Tibial nerve (tissue), 3 donors: ENCODE measurements around the gene SLC38A3.

Source experiments
- POLR2A ChIP-seq, 2 donors: fragments of 450-650 bp; IDR thresholded peaks; one replicate each; pipeline ENCODE4 v1.6.1; 2017; ENCODE audit warnings: antibody characterized with exemption in 2 of 2, mild to moderate bottlenecking in 2 of 2, moderate library complexity in 2 of 2
- TF ChIP-seq, protein P1 (sequence below), 5 experiments: fragments of 200-600 bp in 3 of 5; fragments of 450-650 bp in 2 of 5; sonication (generic) in 3 of 5; IDR thresholded peaks; one replicate each; pipeline ENCODE4 v1.5.1; 2016 to 2019; ENCODE audit warnings: antibody characterized with exemption in 5 of 5, mild to moderate bottlenecking in 3 of 5, moderate library complexity in 2 of 5

DNA sequence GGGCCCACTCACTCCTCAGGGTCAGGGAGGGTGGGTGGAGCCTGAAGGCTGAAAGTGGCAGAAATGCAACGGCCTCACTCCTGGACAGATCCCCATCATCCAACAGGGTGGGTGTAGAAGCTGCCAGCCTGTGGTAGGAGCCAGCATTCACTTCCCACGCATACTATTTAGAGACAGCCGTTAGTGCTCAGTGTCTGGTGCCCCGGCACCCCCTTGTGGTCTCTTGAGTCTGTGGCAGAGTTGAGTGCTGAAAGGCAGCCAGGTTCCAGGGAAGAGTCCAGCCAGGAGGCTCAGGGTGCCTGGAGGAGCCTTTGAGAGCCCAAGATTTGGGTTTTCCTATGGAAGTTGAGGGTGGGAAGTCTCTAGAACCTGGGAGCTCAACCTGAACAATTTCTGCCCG lies 15.8 kb upstream of the SLC38A3 start:
- TF ChIP-seq, protein P1, sequence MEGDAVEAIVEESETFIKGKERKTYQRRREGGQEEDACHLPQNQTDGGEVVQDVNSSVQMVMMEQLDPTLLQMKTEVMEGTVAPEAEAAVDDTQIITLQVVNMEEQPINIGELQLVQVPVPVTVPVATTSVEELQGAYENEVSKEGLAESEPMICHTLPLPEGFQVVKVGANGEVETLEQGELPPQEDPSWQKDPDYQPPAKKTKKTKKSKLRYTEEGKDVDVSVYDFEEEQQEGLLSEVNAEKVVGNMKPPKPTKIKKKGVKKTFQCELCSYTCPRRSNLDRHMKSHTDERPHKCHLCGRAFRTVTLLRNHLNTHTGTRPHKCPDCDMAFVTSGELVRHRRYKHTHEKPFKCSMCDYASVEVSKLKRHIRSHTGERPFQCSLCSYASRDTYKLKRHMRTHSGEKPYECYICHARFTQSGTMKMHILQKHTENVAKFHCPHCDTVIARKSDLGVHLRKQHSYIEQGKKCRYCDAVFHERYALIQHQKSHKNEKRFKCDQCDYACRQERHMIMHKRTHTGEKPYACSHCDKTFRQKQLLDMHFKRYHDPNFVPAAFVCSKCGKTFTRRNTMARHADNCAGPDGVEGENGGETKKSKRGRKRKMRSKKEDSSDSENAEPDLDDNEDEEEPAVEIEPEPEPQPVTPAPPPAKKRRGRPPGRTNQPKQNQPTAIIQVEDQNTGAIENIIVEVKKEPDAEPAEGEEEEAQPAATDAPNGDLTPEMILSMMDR (IDR thresholded peaks at IDR 0.05): peak; percentile 50 to 89 (median 77)
- TF ChIP-seq POLR2A (IDR thresholded peaks at IDR 0.05): no peak
